ENCODE data around the gene SFTPB.

DNA sequence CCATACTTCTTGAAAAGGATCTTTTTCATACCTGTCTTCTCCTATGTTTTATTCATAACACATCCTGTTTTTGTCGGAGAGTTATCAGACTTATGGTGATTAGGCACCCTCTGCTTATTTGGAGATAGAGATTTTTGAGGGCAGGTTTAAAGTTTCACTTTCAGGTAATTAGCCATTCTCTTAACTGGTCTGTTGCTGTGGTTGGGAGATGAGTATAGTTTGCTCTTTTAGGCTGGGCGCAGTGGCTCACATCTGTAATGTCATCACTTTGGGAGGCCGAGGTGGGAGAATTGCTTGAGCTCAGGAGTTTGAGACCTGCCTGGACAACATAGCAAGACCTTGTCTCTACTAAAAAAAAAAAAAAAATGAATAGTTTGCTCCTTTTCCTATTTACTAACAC, 25.3 kb downstream of the SFTPB start:
- TF ChIP-seq POLR2A (IDR thresholded peaks at IDR 0.05) = no peak
- TF ChIP-seq, protein P1, sequence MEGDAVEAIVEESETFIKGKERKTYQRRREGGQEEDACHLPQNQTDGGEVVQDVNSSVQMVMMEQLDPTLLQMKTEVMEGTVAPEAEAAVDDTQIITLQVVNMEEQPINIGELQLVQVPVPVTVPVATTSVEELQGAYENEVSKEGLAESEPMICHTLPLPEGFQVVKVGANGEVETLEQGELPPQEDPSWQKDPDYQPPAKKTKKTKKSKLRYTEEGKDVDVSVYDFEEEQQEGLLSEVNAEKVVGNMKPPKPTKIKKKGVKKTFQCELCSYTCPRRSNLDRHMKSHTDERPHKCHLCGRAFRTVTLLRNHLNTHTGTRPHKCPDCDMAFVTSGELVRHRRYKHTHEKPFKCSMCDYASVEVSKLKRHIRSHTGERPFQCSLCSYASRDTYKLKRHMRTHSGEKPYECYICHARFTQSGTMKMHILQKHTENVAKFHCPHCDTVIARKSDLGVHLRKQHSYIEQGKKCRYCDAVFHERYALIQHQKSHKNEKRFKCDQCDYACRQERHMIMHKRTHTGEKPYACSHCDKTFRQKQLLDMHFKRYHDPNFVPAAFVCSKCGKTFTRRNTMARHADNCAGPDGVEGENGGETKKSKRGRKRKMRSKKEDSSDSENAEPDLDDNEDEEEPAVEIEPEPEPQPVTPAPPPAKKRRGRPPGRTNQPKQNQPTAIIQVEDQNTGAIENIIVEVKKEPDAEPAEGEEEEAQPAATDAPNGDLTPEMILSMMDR (IDR thresholded peaks at IDR 0.05) = no peak
